Glomerular endothelial cell (primary cell): ENCODE measurements around the gene FHIT. TPM values are rescaled to one million over a fixed set of nuclear protein-coding genes. Genes with fewer than 3 reads are reported as not detected.
"Not testable (repeated sequence)": the region's sequence is repeated elsewhere in the genome, so short reads cannot be mapped to it uniquely, and the experiment has no call there.

Source experiments
- DNase-seq: peaks from one replicate; pipeline ENCODE4 v3.0.0-alpha.2; 2011; ENCODE audit warnings: low read depth, low spot score; ENCODE audit errors: extremely low read depth
- total RNA-seq: library from RNA; depleted of rRNA; stranded (reverse); fragments of >200 nt; gene quantifications from 2 replicates; pipeline ENCODE4 v1.2.3, GENCODE V29; 2015

The FHIT gene
- total RNA-seq, 1 donor from 2014 or later, result 8.1 TPM

DNA sequence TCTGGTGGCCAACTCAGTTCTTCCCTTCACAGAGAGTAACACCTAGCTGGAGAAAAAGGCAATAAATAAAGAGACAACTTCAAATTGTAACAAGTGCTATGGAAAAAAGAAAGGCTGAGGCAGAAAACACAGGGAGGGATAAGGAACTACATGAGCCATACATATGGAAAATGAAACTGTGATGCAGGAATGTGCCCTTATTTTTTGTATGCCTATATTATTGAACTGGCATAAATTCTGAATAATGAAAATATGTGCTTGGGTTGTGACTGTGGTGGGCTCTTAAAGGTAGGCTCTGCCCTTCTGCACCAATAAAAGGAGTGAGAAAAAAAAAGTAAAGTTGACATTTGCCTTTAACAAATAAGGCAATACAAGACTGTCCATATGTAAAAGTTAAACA is 19.6 kb downstream of the FHIT start:
- no peak for DNase-seq

- DNase-seq, result no peak
Observed at GRCh38 chr3:61227799-61228198, 23.5 kb downstream of the FHIT start.

GRCh38 chr3:61226166-61226686 is 25.0 kb downstream of the FHIT start:
- no peak for DNase-seq

DNA sequence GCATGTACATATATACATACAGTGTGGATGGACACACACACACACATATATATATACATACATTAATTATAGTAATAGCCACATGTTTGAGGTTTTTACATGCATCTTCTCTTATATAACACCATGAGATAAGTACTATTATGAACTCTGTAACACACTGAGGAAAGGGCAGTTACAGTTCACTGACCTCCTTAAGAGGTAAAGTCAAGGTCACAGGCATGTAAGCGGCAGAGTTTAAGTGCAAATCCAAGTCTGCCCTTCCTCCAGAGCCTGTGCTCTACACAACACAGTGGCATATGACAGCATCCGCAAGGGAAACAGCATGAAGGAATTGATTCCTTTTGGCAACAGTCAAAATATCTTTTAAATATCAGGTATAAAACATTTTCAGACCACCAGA is 26.4 kb downstream of the FHIT start:
- no peak for DNase-seq

DNA sequence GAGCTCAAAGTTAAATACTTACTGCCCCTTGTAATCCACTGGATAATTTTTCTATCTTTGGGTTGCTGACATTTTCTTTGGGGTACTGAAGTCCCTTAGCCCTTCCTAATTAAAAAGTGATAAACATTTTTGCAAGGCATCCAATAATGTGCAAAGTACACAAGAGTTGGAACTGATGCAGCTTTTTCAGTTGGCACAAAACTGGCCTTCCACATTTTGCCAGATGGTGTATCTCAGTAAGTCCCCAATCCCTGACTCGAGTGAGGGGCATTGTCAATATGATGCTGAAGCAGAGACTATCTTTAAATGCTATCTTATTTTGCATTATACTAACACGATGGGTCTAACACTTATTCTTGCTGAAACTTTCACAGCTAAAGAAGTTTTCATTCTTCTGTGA is 27.8 kb downstream of the FHIT start:
- DNase-seq, result no peak

DNA sequence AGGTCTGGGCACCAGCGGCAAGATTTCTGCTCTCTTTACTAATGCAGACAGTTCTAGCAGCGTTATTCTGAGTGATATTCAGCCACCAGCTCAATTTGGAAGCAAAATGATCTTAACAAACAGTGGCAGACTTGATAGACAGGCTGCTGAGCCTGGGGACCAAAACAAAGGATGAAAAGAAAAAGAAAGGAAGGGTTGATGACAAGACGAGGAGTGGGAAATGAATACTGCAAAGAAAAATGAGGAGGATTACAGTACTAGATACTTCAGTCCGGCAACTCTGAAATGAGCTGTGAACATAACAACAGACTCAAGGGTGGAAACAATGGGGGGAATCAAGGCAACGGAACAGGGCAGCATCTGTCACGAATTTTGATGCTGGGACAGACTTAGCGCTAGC is 28.8 kb downstream of the FHIT start:
- DNase-seq, result no peak

GRCh38 chr3:61221759-61222362 is 29.4 kb downstream of the FHIT start:
- no peak for DNase-seq

- no peak for DNase-seq
Observed at GRCh38 chr3:61218504-61218903, 32.7 kb downstream of the FHIT start.

GRCh38 chr3:61216171-61216570 is 35.1 kb downstream of the FHIT start:
- DNase-seq, result not testable (repeated sequence)

DNA sequence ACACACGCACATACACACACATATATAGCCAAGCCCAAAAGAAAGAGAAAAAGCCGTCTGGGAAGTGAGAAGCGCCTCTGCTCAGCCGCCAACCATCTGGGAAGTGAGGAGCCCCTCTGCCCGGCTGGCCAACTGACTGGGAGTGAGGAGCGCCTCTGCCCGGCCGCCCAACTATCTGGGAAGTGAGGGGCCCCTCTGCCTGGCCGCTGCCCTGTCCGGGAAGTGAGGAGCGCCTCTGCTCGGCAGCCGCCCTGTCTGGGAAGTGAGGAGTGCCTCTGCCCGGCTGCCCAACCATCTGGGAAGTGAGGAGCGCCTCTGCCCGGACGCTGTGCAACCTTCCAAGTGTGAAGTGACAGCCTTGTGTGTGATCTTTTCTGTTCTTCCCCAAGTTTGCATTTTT is 49.2 kb downstream of the FHIT start:
- DNase-seq, result no peak

- DNase-seq, result no peak
Observed at GRCh38 chr3:61201071-61201470, 50.2 kb downstream of the FHIT start.

DNA sequence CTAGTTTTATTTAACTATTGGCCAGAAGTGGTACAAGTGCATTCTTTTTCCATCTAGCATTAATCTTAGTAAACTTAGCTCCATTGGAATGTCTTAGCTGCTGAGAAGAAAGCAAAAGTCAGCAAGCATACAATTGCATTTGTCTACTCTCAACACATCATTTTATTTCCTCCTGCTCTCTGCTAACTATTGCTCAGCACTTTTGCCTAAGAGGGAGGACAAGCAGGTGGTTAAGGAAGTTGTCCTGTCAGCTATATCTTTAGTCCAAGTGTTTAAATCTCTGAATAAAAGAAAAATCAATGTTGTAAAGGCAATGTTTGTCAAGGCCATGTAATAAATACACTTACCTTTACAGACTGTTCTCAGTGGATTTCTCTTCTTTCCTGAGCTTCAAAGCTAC is 51.0 kb downstream of the FHIT start:
- DNase-seq, result no peak

DNA sequence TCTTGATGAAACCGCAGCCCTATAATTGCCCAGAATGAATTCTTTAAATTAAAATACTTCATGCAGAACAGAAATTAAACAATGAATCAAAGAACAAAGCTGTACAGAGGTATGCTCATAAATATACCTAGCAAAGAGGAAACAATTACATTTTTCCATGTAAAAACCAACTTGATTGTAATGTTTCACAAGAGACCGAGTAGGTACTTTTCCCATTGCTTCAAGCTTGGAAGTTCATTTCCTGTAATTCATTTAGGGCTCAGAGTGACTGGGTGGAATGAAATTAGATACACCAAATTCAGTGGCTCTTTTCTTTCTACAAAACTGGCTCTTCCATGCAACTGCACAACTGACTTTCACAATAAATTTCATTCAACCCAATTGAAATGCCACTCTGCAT is 51.4 kb downstream of the FHIT start:
- no peak for DNase-seq

GRCh38 chr3:61194892-61195538 is 56.2 kb downstream of the FHIT start:
- DNase-seq, result no peak

DNA sequence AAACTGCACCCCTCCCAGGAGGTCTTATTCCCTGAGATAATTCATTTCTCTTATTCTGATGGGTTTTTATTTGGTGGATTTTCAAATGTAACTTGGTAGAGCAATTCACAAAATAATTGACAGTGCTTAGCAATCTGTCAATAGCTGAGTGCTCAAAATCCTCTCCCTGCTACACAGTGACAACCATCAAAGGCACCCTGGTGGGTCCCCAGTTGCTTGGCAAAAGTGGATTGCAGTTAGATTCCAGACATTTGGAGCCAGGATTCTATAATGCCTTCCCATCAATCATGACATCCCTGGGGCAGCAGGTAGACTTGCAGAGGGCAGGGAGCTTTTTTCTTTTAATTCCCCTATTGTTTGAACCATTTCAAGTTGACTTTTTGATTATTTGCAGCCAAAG is 59.0 kb downstream of the FHIT start:
- no peak for DNase-seq

DNA sequence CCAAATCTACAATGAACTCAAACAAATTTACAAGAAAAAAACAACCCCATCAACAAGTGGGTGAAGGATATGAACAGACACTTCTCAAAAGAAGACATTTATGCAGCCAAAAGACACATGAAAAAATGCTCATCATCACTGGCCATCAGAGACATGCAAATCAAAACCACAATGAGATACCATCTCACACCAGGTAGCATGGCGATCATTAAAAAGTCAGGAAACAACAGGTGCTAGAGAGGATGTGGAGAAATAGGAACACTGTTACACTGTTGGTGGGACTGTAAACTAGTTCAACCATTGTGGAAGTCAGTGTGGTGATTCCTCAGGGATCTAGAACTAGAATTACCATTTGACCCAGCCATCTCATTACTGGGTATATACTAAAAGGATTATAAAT is 61.0 kb downstream of the FHIT start:
- not testable (repeated sequence) for DNase-seq

GRCh38 chr3:61186030-61186429 is 65.2 kb downstream of the FHIT start:
- DNase-seq, result no peak

GRCh38 chr3:61184956-61185355 is 66.3 kb downstream of the FHIT start:
- DNase-seq, result no peak

GRCh38 chr3:61182662-61183061 is 68.6 kb downstream of the FHIT start:
- no peak for DNase-seq

GRCh38 chr3:61181874-61182273 is 69.4 kb downstream of the FHIT start:
- DNase-seq, result no peak

DNA sequence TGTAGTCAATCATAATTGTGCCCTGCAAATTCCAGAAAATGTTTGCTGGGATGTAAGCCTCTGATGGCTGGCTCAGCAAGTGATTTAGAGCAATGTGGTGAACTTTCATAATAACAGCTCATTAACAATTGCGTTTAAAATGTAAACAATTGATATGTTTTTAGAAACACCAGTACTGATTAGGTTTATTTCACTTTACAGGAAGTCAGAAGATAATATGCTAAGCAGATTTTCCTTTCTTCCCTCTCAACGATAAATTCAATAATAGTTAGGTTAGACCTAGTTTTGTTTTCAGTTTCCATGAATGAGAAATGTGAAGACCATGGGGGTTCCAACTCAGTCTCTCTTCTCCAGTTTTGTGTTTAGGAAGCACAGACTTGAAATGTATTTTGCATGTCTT is 71.0 kb downstream of the FHIT start:
- DNase-seq, result no peak

DNA sequence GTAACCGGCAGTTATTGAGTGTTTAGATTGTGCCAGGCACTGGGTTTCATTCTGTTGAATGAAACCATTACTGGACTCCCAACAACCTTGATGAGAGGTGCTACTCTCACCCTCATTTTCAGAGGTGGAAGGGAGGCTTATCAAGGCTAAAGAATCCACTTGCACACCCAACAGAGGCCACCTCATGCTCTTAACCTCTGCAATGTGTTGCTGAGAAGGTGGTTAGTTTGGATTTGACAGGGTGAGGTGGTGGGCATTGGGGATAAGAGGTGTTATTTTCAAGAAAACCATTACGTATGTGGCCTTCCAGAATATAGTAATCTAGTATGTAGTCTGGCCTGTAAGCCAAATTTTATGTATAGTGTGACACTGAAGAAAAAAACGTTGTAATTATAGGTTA is 73.1 kb downstream of the FHIT start:
- DNase-seq, result no peak

DNA sequence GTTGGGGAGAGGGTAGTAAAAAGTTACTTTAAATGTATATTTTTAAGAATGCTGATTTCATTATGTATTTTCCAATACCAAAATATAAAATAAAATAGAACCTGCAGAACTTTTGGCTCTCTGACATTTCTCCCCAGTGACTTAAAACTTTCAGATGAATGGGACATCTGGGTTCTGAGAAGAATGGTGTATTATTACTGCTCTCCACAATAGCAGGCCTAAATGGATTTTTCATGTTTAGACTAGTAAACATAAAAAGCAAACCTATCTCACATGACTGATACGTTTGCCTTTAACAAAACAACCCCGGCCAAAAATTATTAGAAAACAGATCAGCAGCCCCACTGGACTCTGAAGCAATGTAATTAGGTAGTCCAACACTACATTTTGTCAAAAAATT is 73.8 kb downstream of the FHIT start:
- no peak for DNase-seq
